ENCODE results near the gene AMZ2. TPM values are rescaled to one million over a fixed set of nuclear protein-coding genes. Genes with fewer than 3 reads are reported as not detected.

Gene AMZ2, protein sequence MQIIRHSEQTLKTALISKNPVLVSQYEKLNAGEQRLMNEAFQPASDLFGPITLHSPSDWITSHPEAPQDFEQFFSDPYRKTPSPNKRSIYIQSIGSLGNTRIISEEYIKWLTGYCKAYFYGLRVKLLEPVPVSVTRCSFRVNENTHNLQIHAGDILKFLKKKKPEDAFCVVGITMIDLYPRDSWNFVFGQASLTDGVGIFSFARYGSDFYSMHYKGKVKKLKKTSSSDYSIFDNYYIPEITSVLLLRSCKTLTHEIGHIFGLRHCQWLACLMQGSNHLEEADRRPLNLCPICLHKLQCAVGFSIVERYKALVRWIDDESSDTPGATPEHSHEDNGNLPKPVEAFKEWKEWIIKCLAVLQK
- total RNA-seq (10 to 100 TPM; 47.6 to 85.5 (median 73.8) TPM), polyA plus RNA-seq (100 to 1,000 TPM in 1 of 2 donors, 10 to 100 TPM in 1; 98.4 to 103 TPM), total RNA-seq (61.9 reads per million, percentile 75 among the genes with 10 or more reads in this experiment)

DNA sequence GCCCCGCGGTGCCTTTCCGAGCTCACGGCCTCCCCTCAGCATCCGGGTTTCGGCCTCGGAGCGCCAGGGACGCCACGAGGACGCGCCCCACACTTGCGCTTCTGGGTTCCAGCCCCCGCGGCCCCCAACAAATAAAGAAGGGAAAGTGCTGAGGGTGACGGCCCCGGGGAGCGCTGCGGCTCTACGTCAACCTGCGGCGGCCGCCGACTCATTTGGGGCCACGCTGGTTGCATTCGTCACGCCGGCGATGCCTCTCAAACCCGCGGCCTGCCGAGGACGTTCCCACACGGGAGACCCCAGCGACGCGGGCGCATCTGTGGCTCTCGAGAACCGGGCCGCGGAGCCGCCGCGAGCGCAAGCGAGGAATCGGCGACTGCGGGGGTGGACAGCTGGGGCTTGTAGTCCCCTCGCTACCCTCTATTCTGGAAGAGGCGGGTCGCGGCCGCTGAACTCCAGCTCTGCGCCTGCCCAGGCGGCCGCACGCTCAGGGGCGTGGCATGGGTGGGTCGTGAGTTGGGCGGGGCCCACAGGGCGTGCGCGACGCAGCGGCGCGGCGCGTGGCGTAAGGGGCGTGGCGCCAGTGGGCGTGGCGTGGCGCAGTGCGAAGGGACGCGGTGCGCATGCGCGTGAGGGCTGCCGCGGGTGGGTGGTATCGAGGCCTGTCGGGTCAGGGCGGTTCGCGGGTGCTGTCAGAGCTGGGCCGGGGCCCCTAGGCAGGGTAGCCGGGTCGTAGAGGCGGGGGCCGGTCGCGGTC, at the start of gene AMZ2:
Gene AMZ2 (plus strand): TSS at position 599 of the 754 bp plus-strand sequence. CDS start 2,145 bp downstream, outside the sequence.
- POLR2A ChIA-PET, result interaction anchor here (0.7 to 4.9 kb wide), 29 partner anchors 8 to 355 kb away, joined by 3 to 61 read pairs (median 6); partner anchors contain the start of genes ARSG, SLC16A6 and WIPI1
- Mint-ChIP-seq H3K4me3 (peak within 1 kb of the TSS; percentile 80 to 96 (median 92)), H3K27ac (peak within 1 kb of the TSS; percentile 78 to 99 (median 97)), H3K4me1 (peaks cover 11 to 52% (median 31%) of the 10 kb centered on the region in 7 donors), H3K9me3 (peaks cover 0 to 6% (median 0%) of the 10 kb centered on the region in 11 donors), H3K36me3 (peaks cover 0 to 19% (median 0%) of the 10 kb centered on the region in 5 donors), H3K27me3 (no peaks in the 10 kb centered on the region)
- intact Hi-C loops (cut with micrococcal nuclease), result loop anchor here (1.0 to 5.0 kb wide), 13 partner anchors 9 to 530 kb away; partner anchors contain the start of genes ARSG (in 2 of the 2), KPNA2 (in 2 of the 2), SLC16A6 (in 2 of the 2) and WIPI1 (in 2 of the 2)
- peak within 1 kb of the TSS; percentile 89 for H3K4me3 ChIP-seq (ENCODE audit: low read length)
- DNase-seq (peak; percentile 92 to 100 (median 97)), ATAC-seq (peak; percentile 96)
- CTCF ChIA-PET, result interaction anchor here (0.5 to 1.7 kb wide), 5 partner anchors 13 to 220 kb away, joined by 3 to 5 read pairs (median 4); no protein-coding TSS in a partner anchor
- no peaks in the 10 kb centered on the region for H3K27me3 ChIP-seq (ENCODE audit: control insufficient read depth in 2 of 2, insufficient read depth in 2 of 2, low read length in 2 of 2)
- no peaks in the 10 kb centered on the region for H3K9me3 ChIP-seq (ENCODE audit: control insufficient read depth in 2 of 3, low read length in 3 of 3)
- H3K27ac ChIP-seq (ENCODE audit: low read depth, low read length), result peak within 1 kb of the TSS; percentile 99
- peaks cover 18 to 36% of the 10 kb centered on the region in 2 donors for H3K4me1 ChIP-seq (ENCODE audit: control insufficient read depth in 2 of 2, insufficient read depth in 2 of 2, low read length in 2 of 2)
- peaks cover 3 to 14% (median 11%) of the 10 kb centered on the region in 3 experiments for H3K36me3 ChIP-seq (ENCODE audit: control insufficient read depth in 2 of 3, insufficient read depth in 3 of 3, low read length in 3 of 3)

- H3K4me1 ChIP-seq (ENCODE audit: control insufficient read depth in 2 of 2, insufficient read depth in 2 of 2, low read length in 2 of 2), result peaks cover 18 to 39% of the 10 kb centered on the region in 2 donors
- H3K36me3 Mint-ChIP-seq, result peaks cover 0 to 4% (median 0%) of the 10 kb centered on the region in 5 donors
- DNase-seq, result peak in 3 of 9 donors; percentile 41 to 58 (median 41)
- no peaks in the 10 kb centered on the region for H3K9me3 ChIP-seq (ENCODE audit: control insufficient read depth in 2 of 3, low read length in 3 of 3)
- H3K27ac Mint-ChIP-seq, result peak overlapping the region in 4 of 9 donors; percentile 16 to 64 (median 42)
- peaks cover 4 to 61% (median 5%) of the 10 kb centered on the region in 5 donors for H3K27me3 Mint-ChIP-seq
- H3K36me3 ChIP-seq (ENCODE audit: control insufficient read depth in 2 of 3, insufficient read depth in 3 of 3, low read length in 3 of 3), result no peaks in the 10 kb centered on the region
- ChIA-PET POLR2A (interaction anchor here (1.0 to 8.1 kb wide), 6 partner anchors 15 to 258 kb away, joined by 3 to 113 read pairs (median 8); partner anchors contain the start of genes AMZ2 and WIPI1), CTCF (interaction anchor here (0.8 to 4.3 kb wide), 7 partner anchors 15 to 261 kb away, joined by 3 to 45 read pairs (median 13); no protein-coding TSS in a partner anchor)
- H3K27ac ChIP-seq (ENCODE audit: low read depth, low read length), result no peak overlapping the region
- H3K4me3 Mint-ChIP-seq, result peak overlapping the region; percentile 69 to 93 (median 86)
- peaks cover 11 to 40% (median 17%) of the 10 kb centered on the region in 7 donors for H3K4me1 Mint-ChIP-seq
- intact Hi-C loops (cut with micrococcal nuclease), result no loop called here
- peak; percentile 60 for ATAC-seq
- H3K9me3 Mint-ChIP-seq, result no peaks in the 10 kb centered on the region
- peak overlapping the region; percentile 56 for H3K4me3 ChIP-seq (ENCODE audit: low read length)
- H3K27me3 ChIP-seq (ENCODE audit: control insufficient read depth in 2 of 2, insufficient read depth in 2 of 2, low read length in 2 of 2), result peaks cover 0 to 4% of the 10 kb centered on the region in 2 donors
Measured at GRCh38 chr17:68198931-68199836, 48.7 kb upstream of the AMZ2 start.

- ATAC-seq, result no peak
- ChIA-PET CTCF (interaction anchor here (1.1 to 4.3 kb wide), 10 partner anchors 10 to 261 kb away, joined by 3 to 45 read pairs (median 6); no protein-coding TSS in a partner anchor), POLR2A (interaction anchor here (0.6 to 8.1 kb wide), 9 partner anchors 16 to 1958 kb away, joined by 3 to 113 read pairs (median 3); partner anchors contain the start of genes AMZ2 and WIPI1)
- Histone ChIP-seq H3K36me3 (ENCODE audit: control insufficient read depth in 2 of 3, insufficient read depth in 3 of 3, low read length in 3 of 3) (no peaks in the 10 kb centered on the region), H3K27me3 (ENCODE audit: control insufficient read depth in 2 of 2, insufficient read depth in 2 of 2, low read length in 2 of 2) (peaks cover 0 to 4% of the 10 kb centered on the region in 2 donors), H3K4me3 (ENCODE audit: low read length) (peak overlapping the region; percentile 56), H3K9me3 (ENCODE audit: control insufficient read depth in 2 of 3, low read length in 3 of 3) (no peaks in the 10 kb centered on the region), H3K4me1 (ENCODE audit: control insufficient read depth in 2 of 2, insufficient read depth in 2 of 2, low read length in 2 of 2) (peaks cover 18 to 39% of the 10 kb centered on the region in 2 donors), H3K27ac (ENCODE audit: low read depth, low read length) (no peak overlapping the region)
- Mint-ChIP-seq H3K4me1 (peaks cover 11 to 40% (median 20%) of the 10 kb centered on the region in 7 donors), H3K4me3 (peak overlapping the region; percentile 69 to 93 (median 86)), H3K27ac (peak overlapping the region in 7 of 9 donors; percentile 14 to 64 (median 24)), H3K36me3 (peaks cover 0 to 4% (median 0%) of the 10 kb centered on the region in 5 donors), H3K27me3 (peaks cover 4 to 54% (median 5%) of the 10 kb centered on the region in 5 donors), H3K9me3 (no peaks in the 10 kb centered on the region)
- peak in 3 of 9 donors; percentile 22 to 38 (median 31) for DNase-seq
- intact Hi-C loops (cut with micrococcal nuclease), result loop anchor here (1.0 to 10.0 kb wide), 9 partner anchors 16 to 263 kb away; no protein-coding TSS in a partner anchor
Measured at GRCh38 chr17:68199837-68200688, 47.8 kb upstream of the AMZ2 start.

DNA sequence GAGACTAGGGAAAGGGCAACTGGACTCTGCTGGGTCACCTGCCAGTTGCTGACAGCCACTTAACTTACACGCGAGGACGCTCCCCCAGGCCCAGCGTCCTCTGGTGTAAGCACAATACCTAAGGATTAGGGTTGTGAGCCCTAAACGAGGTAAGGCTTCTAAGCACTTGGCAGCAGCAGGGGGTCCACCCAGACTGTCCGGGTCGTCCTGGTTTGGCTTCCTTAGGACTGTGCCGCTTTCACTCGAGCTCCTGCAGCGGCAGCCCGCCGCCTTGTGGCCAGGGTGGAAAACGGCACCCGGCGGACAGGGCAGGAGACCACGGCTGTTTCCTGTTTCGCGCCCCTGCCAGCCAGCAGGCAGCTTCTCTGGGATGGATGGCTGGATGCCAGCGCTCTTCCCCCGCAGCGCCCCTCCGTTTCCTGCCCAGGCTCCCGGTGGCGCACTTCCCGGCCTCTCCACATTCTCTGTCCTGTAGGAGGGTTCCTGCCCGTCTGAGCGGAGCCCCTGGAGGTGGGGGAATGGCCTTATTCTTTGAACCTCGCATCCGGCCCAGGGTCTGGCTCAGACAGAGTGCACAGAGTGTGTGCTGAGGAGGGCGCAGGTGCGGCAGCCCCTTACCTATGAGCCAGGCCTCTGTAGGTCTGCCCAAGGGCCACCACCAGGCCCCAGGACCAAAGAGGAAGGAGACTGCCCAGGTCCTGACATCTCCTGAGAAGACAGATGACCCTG, 47.0 kb upstream of the AMZ2 start:
- POLR2A ChIA-PET, result interaction anchor here (0.6 to 8.1 kb wide), 9 partner anchors 17 to 1959 kb away, joined by 3 to 113 read pairs (median 3); partner anchors contain the start of genes AMZ2 and WIPI1

More for the DNA sequence above, 47.0 kb upstream of the AMZ2 start:
- Mint-ChIP-seq H3K4me1 (peaks cover 9 to 33% (median 13%) of the 10 kb centered on the region in 7 donors), H3K36me3 (no peaks in the 10 kb centered on the region), H3K4me3 (peak overlapping the region; percentile 69 to 93 (median 86)), H3K27ac (peak overlapping the region in 6 of 9 donors; percentile 13 to 64 (median 34)), H3K27me3 (peaks cover 0 to 46% (median 5%) of the 10 kb centered on the region in 5 donors), H3K9me3 (peaks cover 0 to 1% (median 0%) of the 10 kb centered on the region in 11 donors)
- H3K4me1 ChIP-seq (ENCODE audit: control insufficient read depth in 2 of 2, insufficient read depth in 2 of 2, low read length in 2 of 2), result peaks cover 12 to 39% of the 10 kb centered on the region in 2 donors
- DNase-seq (peak; percentile 50 to 82 (median 66)), ATAC-seq (peak; percentile 53)
- CTCF ChIA-PET, result interaction anchor here (1.1 to 4.3 kb wide), 12 partner anchors 11 to 260 kb away, joined by 3 to 45 read pairs (median 6); no protein-coding TSS in a partner anchor
- intact Hi-C loops (cut with micrococcal nuclease), result loop anchor here (1.0 to 10.0 kb wide), 9 partner anchors 17 to 262 kb away; no protein-coding TSS in a partner anchor
- no peaks in the 10 kb centered on the region for H3K9me3 ChIP-seq (ENCODE audit: control insufficient read depth in 2 of 3, low read length in 3 of 3)
- peak overlapping the region; percentile 56 for H3K4me3 ChIP-seq (ENCODE audit: low read length)
- no peak overlapping the region for H3K27ac ChIP-seq (ENCODE audit: low read depth, low read length)
- H3K27me3 ChIP-seq (ENCODE audit: control insufficient read depth in 2 of 2, insufficient read depth in 2 of 2, low read length in 2 of 2), result peaks cover 0 to 4% of the 10 kb centered on the region in 2 donors
- H3K36me3 ChIP-seq (ENCODE audit: control insufficient read depth in 2 of 3, insufficient read depth in 3 of 3, low read length in 3 of 3), result no peaks in the 10 kb centered on the region
